Calu3 (cell line): ENCODE measurements around the gene METTL6. TPM values are rescaled to one million over a fixed set of nuclear protein-coding genes. Genes with fewer than 3 reads are reported as not detected.

Experiments used
- BruUV-seq: library from RNA; stranded (reverse); fragments of 400-500 nt; replicated peaks from 2 replicates; lab custom pipeline; 2021; lab: Mats Ljungman, UMichigan
- CTCF ChIA-PET: fragments of 300-600 bp; sonication (Branson Sonifier 250); formaldehyde crosslinking; loops from one replicate; lab custom pipeline; 2022; ENCODE audit warnings: antibody characterized with exemption; lab: Charles Lee
- DNase-seq: peaks from one replicate; pipeline ENCODE4 v3.0.0; 2022
- H3K27ac Mint-ChIP-seq: one replicate; pipeline ENCODE4 v1.8.0; 2022; ENCODE audit warnings: mixed read lengths; ENCODE audit not compliant: unreplicated experiment
- H3K27me3 Mint-ChIP-seq: one replicate; pipeline ENCODE4 v1.8.0; 2022; ENCODE audit warnings: mixed read lengths; ENCODE audit not compliant: unreplicated experiment
- H3K36me3 Mint-ChIP-seq: one replicate; pipeline ENCODE4 v1.8.0; 2022; ENCODE audit warnings: mild to moderate bottlenecking, moderate library complexity, mixed read lengths; ENCODE audit not compliant: insufficient read depth, unreplicated experiment
- H3K4me1 Mint-ChIP-seq: one replicate; pipeline ENCODE4 v1.8.0; 2022; ENCODE audit warnings: mild to moderate bottlenecking, low read depth, mixed read lengths; ENCODE audit not compliant: unreplicated experiment
- H3K4me3 Mint-ChIP-seq: one replicate; pipeline ENCODE4 v1.8.0; 2022; ENCODE audit warnings: mild to moderate bottlenecking, low read depth, moderate library complexity, mixed read lengths; ENCODE audit not compliant: unreplicated experiment
- H3K9me3 Mint-ChIP-seq: one replicate; pipeline ENCODE4 v1.8.0; 2022; ENCODE audit warnings: low read depth, mixed read lengths; ENCODE audit not compliant: unreplicated experiment
- CTCF ChIP-seq: fragments of 200-600 bp; IDR thresholded peaks from one replicate; pipeline ENCODE4 v1.8.0; 2022; ENCODE audit warnings: antibody characterized with exemption; ENCODE audit not compliant: unreplicated experiment
- intact Hi-C: fragments of 100-400 bp; cut with micrococcal nuclease; formaldehyde crosslinking; loops from one replicate; pipeline ENCODE4 v1.10.0; 2022; ENCODE audit not compliant: unreplicated experiment
- total RNA-seq: library from RNA; stranded (reverse); gene quantifications from 2 replicates; pipeline ENCODE4 v1.2.3, GENCODE V29; 2022

Gene METTL6
- total RNA-seq, 1 experiment from 2014 or later = 23.0 TPM

- H3K27ac Mint-ChIP-seq = no peak overlapping the region
- no peaks in the 10 kb centered on the region for H3K9me3 Mint-ChIP-seq
- intact Hi-C loops = no loop called here
- no peaks in the 10 kb centered on the region for H3K27me3 Mint-ChIP-seq
- DNase-seq = no peak
- no TSS peak for BruUV-seq
- TF ChIP-seq CTCF = no peak
- no peaks in the 10 kb centered on the region for H3K4me1 Mint-ChIP-seq
- CTCF ChIA-PET = interaction anchor here (0.7 kb wide), 1 partner anchor 157 kb away, joined by 4 read pairs; no protein-coding TSS in a partner anchor
- H3K36me3 Mint-ChIP-seq = no peaks in the 10 kb centered on the region
- no peak overlapping the region for H3K4me3 Mint-ChIP-seq
These were observed 25.6 kb upstream of the METTL6 start for GRCh38 chr3:15452961-15453360.

- H3K36me3 Mint-ChIP-seq = no peaks in the 10 kb centered on the region
- no peaks in the 10 kb centered on the region for H3K27me3 Mint-ChIP-seq
- BruUV-seq = no TSS peak
- H3K4me1 Mint-ChIP-seq = no peaks in the 10 kb centered on the region
- no peak for TF ChIP-seq CTCF
- CTCF ChIA-PET = no interaction called here
- intact Hi-C loops = no loop called here
- H3K27ac Mint-ChIP-seq = no peak overlapping the region
- no peak for DNase-seq
- no peak overlapping the region for H3K4me3 Mint-ChIP-seq
- H3K9me3 Mint-ChIP-seq = no peaks in the 10 kb centered on the region
These were observed 24.8 kb upstream of the METTL6 start for GRCh38 chr3:15452156-15452555.

- Mint-ChIP-seq H3K9me3 (no peaks in the 10 kb centered on the region), H3K4me1 (no peaks in the 10 kb centered on the region), H3K4me3 (no peak overlapping the region), H3K27ac (no peak overlapping the region), H3K36me3 (no peaks in the 10 kb centered on the region), H3K27me3 (no peaks in the 10 kb centered on the region)
- intact Hi-C loops = no loop called here
- no peak for DNase-seq
- no peak for TF ChIP-seq CTCF
- CTCF ChIA-PET = no interaction called here
- BruUV-seq = no TSS peak
These were observed 24.1 kb upstream of the METTL6 start for GRCh38 chr3:15451216-15452113.

- DNase-seq = no peak
- H3K27ac Mint-ChIP-seq = no peak overlapping the region
- H3K9me3 Mint-ChIP-seq = no peaks in the 10 kb centered on the region
- TF ChIP-seq CTCF = no peak
- H3K4me3 Mint-ChIP-seq = no peak overlapping the region
- CTCF ChIA-PET = interaction anchor here (0.6 kb wide), 1 partner anchor 13 kb away, joined by 3 read pairs; no protein-coding TSS in a partner anchor
- H3K4me1 Mint-ChIP-seq = no peaks in the 10 kb centered on the region
- no peaks in the 10 kb centered on the region for H3K36me3 Mint-ChIP-seq
- intact Hi-C loops = no loop called here
- no peaks in the 10 kb centered on the region for H3K27me3 Mint-ChIP-seq
- no TSS peak for BruUV-seq
These were observed 23.3 kb upstream of the METTL6 start for GRCh38 chr3:15450438-15451215.
